ENCODE measurements around the gene SIN3B.

DNA sequence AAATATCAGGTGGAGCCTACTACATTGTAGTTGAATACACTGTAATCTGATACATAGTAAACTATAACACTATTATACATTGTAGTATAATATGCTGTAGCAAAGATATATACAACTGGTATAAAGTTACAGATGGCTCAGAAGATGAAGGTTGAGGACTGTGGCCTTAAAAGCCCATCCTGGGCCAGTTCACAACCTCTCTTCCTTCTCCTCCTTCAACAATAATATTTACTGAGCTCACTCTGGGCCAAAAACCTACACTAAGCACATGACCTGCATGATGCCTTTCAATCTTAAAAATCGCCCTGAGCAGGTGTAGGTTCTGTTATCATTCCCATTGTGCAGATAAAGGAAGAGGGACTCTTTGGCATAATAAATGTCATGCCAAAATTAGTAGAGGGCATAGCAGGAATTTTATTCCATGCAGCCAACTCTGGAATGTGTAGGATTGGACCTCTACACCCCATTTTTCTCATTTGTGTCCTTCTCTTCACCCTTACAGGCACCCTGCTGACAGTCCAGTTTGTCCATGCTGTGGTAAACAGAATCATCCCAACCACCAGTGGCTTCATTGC is 14.6 kb upstream of the SIN3B start:
- TF ChIP-seq CTCF (IDR thresholded peaks at IDR 0.05): no peak
- TF ChIP-seq RCOR1 (IDR thresholded peaks at IDR 0.05; ENCODE audit: low read depth, low read length): no peak
